GM18502 (cell line): ENCODE results near the gene HCFC1R1.

Source experiments
- ATAC-seq: cut with Tn5 transposase; IDR thresholded peaks from one replicate; pipeline ENCODE4 v1.9.1; 2021; ENCODE audit warnings: mild to moderate bottlenecking; ENCODE audit not compliant: unreplicated experiment, poor library complexity

HCFC1R1 gene

GRCh38 chr16:2980227-2981176, 43.2 kb downstream of the HCFC1R1 start, which contains the start of gene PKMYT1:
Gene PKMYT1, minus strand, starts transcription at chr16:2980446. Its CDS starts 789 bp downstream, at chr16:2979657.
- peak; percentile 82 for ATAC-seq

- ATAC-seq: no peak
Measured at GRCh38 chr16:2979669-2980226, 44.0 kb downstream of the HCFC1R1 start.

- no peak for ATAC-seq
Measured at GRCh38 chr16:2977440-2977839, 46.3 kb downstream of the HCFC1R1 start.

- ATAC-seq: no peak
Measured at GRCh38 chr16:2976673-2977072, 47.1 kb downstream of the HCFC1R1 start.

GRCh38 chr16:2976201-2976600, 47.5 kb downstream of the HCFC1R1 start:
- ATAC-seq: no peak

GRCh38 chr16:2975161-2975795, 48.5 kb downstream of the HCFC1R1 start:
- ATAC-seq: no peak

GRCh38 chr16:2974319-2975056, 49.3 kb downstream of the HCFC1R1 start:
- no peak for ATAC-seq

GRCh38 chr16:2973605-2974318, 50.0 kb downstream of the HCFC1R1 start:
- ATAC-seq: no peak

- ATAC-seq: no peak
Measured at GRCh38 chr16:2973093-2973492, 50.6 kb downstream of the HCFC1R1 start.
